ENCODE results near the gene DNAJC15. TPM values are rescaled to one million over a fixed set of nuclear protein-coding genes. Genes with fewer than 3 reads are reported as not detected.

Gene DNAJC15
- total and polyA plus RNA-seq, 2 of the 8 experiments (the other 6 are each of a cell fraction or from before 2014, with no cell fraction given) = 5.8 to 20.8 TPM

DNA sequence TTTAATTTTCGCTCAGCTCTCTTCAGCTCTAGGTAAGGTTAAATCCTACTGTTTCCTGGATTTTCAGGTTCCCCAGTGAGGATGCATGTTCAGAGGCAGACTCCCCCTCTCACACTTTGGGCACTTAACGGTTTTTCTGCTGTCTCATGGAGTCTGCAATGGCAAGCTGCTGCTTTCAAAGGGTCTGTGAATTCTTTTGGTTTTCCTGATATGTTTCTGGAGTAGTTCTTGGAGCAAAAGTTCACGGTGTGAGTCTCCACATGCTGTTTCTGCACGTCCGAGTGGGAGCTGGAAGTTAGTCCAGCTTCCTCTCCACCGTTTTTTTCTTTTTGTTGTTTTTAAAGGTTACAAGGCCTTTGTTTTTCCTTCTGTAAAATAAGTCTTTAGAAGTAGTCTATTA lies 35.4 kb downstream of the DNAJC15 start:
- Histone ChIP-seq H3K79me2 (ENCODE audit: control insufficient read depth in 1 of 2, insufficient read depth in 2 of 2, low read length in 2 of 2) (peaks cover 0 to 29% of the 10 kb centered on the region in 2 experiments; a peak in 1 of 4 replicates), H4K91ac (replicated peaks; ENCODE audit: insufficient read length, low read length) (no peak overlapping the region), H2AFZ (ENCODE audit: low read length) (no peak overlapping the region), H3K27ac (ENCODE audit: low read depth, low read length) (no peak overlapping the region), H3K4me1 (replicated peaks in 1 of 4; ENCODE audit: control insufficient read depth in 3 of 4, insufficient read depth in 4 of 4, low read length in 3 of 4) (peaks cover 0 to 13% (median 8%) of the 10 kb centered on the region in 4 experiments; a peak in 6 of 7 replicates), H4K5ac (ENCODE audit: insufficient read length, low read depth, low read length) (no peak overlapping the region), H2BK20ac (ENCODE audit: low read length) (0 out of 2 replicates have a peak overlapping the region, but pooled peaks have one; percentile 52), H4K20me1 (replicated peaks in 1 of 2; ENCODE audit: control insufficient read depth in 1 of 2, insufficient read depth in 2 of 2, low read length in 2 of 2) (no peaks in the 10 kb centered on the region), H2BK5ac (ENCODE audit: low read depth, low read length) (no peak overlapping the region), H3K4me3 (ENCODE audit: extremely low read depth in 1 of 4, insufficient read depth in 2 of 4, low read depth in 3 of 4, low read length in 4 of 4) (no peak overlapping the region), H3K79me1 (ENCODE audit: low read depth, low read length) (no peaks in the 10 kb centered on the region), H3K9ac (replicated peaks in 1 of 4; ENCODE audit: extremely low read depth in 1 of 4, low read depth in 3 of 4, low read length in 3 of 4) (no peak overlapping the region), H2BK15ac (ENCODE audit: low read length) (no peak overlapping the region), H3K27me3 (replicated peaks in 1 of 4; ENCODE audit: control insufficient read depth in 3 of 4, extremely low read depth in 1 of 4, insufficient read depth in 3 of 4, low read length in 3 of 4) (0 out of 7 replicates have a peak, but pooled peaks cover 0 to 3% (median 0%) of the 10 kb centered on the region in 4 experiments), H2BK120ac (replicated peaks; ENCODE audit: low read depth, low read length) (no peak overlapping the region), H3K56ac (replicated peaks; ENCODE audit: insufficient read length, low read depth, low read length) (no peak overlapping the region), H3K14ac (ENCODE audit: insufficient read length) (no peak overlapping the region), H3K36me3 (ENCODE audit: control insufficient read depth in 2 of 4, insufficient read depth in 4 of 4, low read length in 3 of 4) (no peaks in the 10 kb centered on the region), H3K23ac (ENCODE audit: insufficient read length) (no peak overlapping the region), H2AK5ac (ENCODE audit: low read depth, low read length) (0 out of 2 replicates have a peak overlapping the region, but pooled peaks have one; percentile 18), H3K18ac (ENCODE audit: extremely low read depth, low read length) (no peak overlapping the region), H3K4ac (replicated peaks; ENCODE audit: insufficient read length, low read depth, low read length) (no peak overlapping the region), H4K8ac (ENCODE audit: extremely low read depth, insufficient read depth, low read length) (no peak overlapping the region), H3K23me2 (ENCODE audit: low read depth, low read length) (no peaks in the 10 kb centered on the region), H2BK12ac (ENCODE audit: low read depth, low read length) (no peak overlapping the region), H3K4me2 (ENCODE audit: insufficient read depth in 1 of 2, low read depth in 2 of 2, low read length in 2 of 2) (no peak overlapping the region), H3K9me3 (ENCODE audit: insufficient read depth in 2 of 2, low read depth in 1 of 2, low read length in 1 of 2) (peaks cover 0 to 2% of the 10 kb centered on the region in 2 experiments; a peak in 1 of 4 replicates)
- FAIRE-seq (no peak), DNase-seq (ENCODE audit: low read depth in 1 of 2, low spot score in 2 of 2) (no peak)
- POLR2A ChIA-PET (ENCODE audit: partially characterized antibody) = no interaction called here
- CTCF ChIA-PET (ENCODE audit: partially characterized antibody) = interaction anchor here (0.6 to 0.7 kb wide), 3 partner anchors 36 to 149 kb away, joined by 3 read pairs; partner anchors contain the start of gene DNAJC15
- 89% methylated on average over 6 of the region's 6 CpGs; no CpG with 5 or more reads in 1 of the 2 experiments for WGBS, 2 experiments (ENCODE audit: extremely low coverage in 1 of 2, insufficient coverage in 1 of 2, insufficient read length in 1 of 2, insufficient replicate concordance in 2 of 2, low coverage in 1 of 2, low lambda C conversion rate in 2 of 2, missing lambda C conversion rate in 1 of 2)
- TF ChIP-seq BACH1 (IDR thresholded peaks at IDR 0.05; ENCODE audit: low read length) (no peak), SRF (IDR thresholded peaks at IDR 0.05; ENCODE audit: low read depth, low read length) (no peak), HDAC6 (IDR thresholded peaks at IDR 0.05; ENCODE audit: low read depth, low read length) (no peak), CHD2 (IDR thresholded peaks at IDR 0.05; ENCODE audit: low read length) (no peak)
- TF ChIP-seq, protein P1, sequence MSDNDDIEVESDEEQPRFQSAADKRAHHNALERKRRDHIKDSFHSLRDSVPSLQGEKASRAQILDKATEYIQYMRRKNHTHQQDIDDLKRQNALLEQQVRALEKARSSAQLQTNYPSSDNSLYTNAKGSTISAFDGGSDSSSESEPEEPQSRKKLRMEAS (IDR thresholded peaks at IDR 0.05) = no peak
